AG10803 (cell line): Measurements from ENCODE around the gene MFNG.

Source experiments
- DNase-seq: peaks from one replicate; pipeline ENCODE4 v3.0.0; 2010; ENCODE audit warnings: low read depth
- H3K4me3 ChIP-seq: 2 replicates; pipeline ENCODE4 v1.5.1; 2011; ENCODE audit warnings: mild to moderate bottlenecking, low read length, control low read depth
- CTCF ChIP-seq: conservative IDR thresholded peaks from 2 replicates; pipeline ENCODE4 v1.5.1; 2011; ENCODE audit warnings: mild to moderate bottlenecking, low read length, control low read depth, inconsistent platforms

The MFNG gene

DNA sequence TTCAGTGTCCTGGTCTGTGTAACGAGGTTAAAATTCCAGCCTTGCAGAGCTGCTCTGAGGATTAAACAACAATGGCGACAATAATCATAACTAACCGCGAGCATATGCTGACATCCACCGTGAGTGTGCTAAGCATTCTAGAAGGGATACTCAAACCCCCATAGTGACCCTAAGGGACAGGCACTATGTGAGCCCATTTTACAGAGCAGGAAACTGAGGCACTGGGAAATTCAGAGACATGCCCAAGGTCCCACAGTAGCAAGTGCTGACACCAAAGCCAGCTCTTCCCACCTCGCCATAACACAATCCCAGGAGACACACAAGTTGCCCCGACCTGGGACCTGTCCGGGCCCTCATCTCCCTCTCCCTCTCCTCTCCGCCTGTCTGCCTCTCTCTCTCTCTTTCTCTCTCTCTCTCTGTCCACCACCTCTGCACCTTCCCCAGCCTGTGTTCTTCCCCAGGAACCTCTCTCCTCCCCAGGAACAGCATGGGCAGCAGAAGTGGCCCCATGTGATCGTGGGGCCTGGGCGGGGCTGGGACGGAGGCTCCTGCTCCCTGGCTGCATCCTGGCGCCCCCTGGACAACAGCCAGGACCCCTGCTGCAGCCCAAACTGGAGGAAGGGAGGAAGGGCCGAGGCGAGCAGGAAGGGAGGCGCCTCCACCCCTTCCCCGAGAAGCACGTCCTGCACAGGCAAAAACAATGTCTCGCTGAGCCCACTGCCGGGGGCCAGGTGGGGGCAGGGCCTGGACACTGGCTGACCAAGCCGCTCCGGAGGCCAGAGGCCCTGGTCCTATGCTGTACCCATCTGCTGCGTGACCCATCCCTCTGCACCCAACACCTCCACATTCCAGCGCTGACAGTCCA is 14.8 kb upstream of the MFNG start:
- no peak overlapping the region for H3K4me3 ChIP-seq
- no peak for DNase-seq
- TF ChIP-seq CTCF, result no peak

GRCh38 chr22:37499789-37500540 is 13.8 kb upstream of the MFNG start:
- DNase-seq, result no peak
- TF ChIP-seq CTCF, result no peak
- no peak overlapping the region for H3K4me3 ChIP-seq

- no peak for DNase-seq
- no peak overlapping the region for H3K4me3 ChIP-seq
- TF ChIP-seq CTCF, result no peak
Observed at GRCh38 chr22:37499027-37499707, 13.0 kb upstream of the MFNG start.

GRCh38 chr22:37498289-37498909 is 12.2 kb upstream of the MFNG start:
- no peak overlapping the region for H3K4me3 ChIP-seq
- no peak for DNase-seq
- TF ChIP-seq CTCF, result no peak

- peak; percentile 90 for DNase-seq
- no peak overlapping the region for H3K4me3 ChIP-seq
- TF ChIP-seq CTCF, result no peak
Observed at GRCh38 chr22:37497062-37497599, 10.9 kb upstream of the MFNG start.

DNA sequence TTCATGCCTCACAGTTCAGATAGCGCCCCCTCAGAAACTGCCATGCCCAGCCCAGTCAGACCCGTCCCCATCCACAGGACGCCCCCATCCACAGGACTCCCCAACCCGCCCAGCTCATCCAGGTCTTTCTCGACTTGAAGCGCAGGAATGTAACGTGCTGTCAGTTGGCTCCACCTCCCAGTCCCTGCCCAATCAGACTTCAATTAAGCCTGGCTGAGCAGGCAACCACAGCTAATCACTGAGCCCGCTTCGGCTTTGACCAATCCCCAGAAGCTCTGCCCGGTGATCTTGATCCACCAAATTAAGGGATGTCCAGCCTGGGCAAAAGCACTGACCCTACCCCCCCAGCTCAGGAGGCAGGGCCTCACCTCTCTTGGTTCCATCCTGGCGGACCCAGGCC is 10.5 kb upstream of the MFNG start:
- DNase-seq, result peak; percentile 59
- TF ChIP-seq CTCF, result no peak
- no peak overlapping the region for H3K4me3 ChIP-seq
